Mucosa of rectum (tissue), 2 donors: ENCODE measurements around the gene ENDOD1.

Experiments used
- H3K27ac ChIP-seq, 2 donors: one replicate each; pipeline ENCODE4 v1.7.0; 2013; ENCODE audit warnings: inconsistent platforms in 2 of 2, low read depth in 2 of 2, low read length in 2 of 2
- H3K27me3 ChIP-seq, 2 donors: one replicate each; pipeline ENCODE4 v1.7.0; 2013; ENCODE audit warnings: low read length in 2 of 2; ENCODE audit not compliant: control insufficient read depth in 2 of 2, insufficient read depth in 2 of 2
- H3K36me3 ChIP-seq, 2 donors: one replicate each; pipeline ENCODE4 v1.7.0; 2013; ENCODE audit warnings: low read length in 2 of 2; ENCODE audit not compliant: control insufficient read depth in 2 of 2, insufficient read depth in 2 of 2
- H3K4me1 ChIP-seq, 2 donors: one replicate each; pipeline ENCODE4 v1.7.0; 2013; ENCODE audit warnings: low read length in 2 of 2, mild to moderate bottlenecking in 1 of 2; ENCODE audit not compliant: control insufficient read depth in 2 of 2, insufficient read depth in 2 of 2
- H3K4me3 ChIP-seq, 2 donors: one replicate each; pipeline ENCODE4 v1.7.0; 2013; ENCODE audit warnings: low read length in 2 of 2
- H3K9ac ChIP-seq, 2 donors: one replicate each; pipeline ENCODE4 v1.7.0; 2013; ENCODE audit warnings: low read length in 2 of 2, low read depth in 1 of 2, mild to moderate bottlenecking in 1 of 2
- H3K9me3 ChIP-seq, 2 donors: one replicate each; pipeline ENCODE4 v1.7.0; 2013; ENCODE audit warnings: low read length in 2 of 2; ENCODE audit not compliant: control insufficient read depth in 2 of 2
- donor health status: healthy.
- donor health status: Normal muscosa, but diverticular disease.

ENDOD1 gene

DNA sequence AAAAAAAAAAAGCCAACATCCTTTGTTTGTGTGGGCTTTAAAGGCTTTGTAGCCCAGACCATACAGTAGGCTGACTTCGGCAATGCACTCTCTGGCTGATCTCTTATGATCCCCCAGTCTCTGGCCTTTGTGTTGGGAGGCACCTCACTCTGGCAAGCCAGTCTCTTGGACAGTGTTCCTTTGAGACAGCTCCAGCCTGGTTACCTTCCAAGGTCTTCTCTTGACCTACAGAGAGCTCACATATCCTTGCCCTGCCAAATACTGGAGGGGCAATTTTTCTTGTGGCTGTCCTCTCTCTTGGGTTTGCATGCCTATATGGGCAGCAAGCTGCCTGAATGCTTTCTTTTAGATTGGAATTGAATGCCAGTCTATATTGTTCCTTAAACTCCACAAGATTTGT is 71.6 kb downstream of the ENDOD1 start:
- Histone ChIP-seq H3K27me3 (no peaks in the 10 kb centered on the region), H3K9me3 (no peaks in the 10 kb centered on the region), H3K9ac (no peak overlapping the region), H3K4me3 (no peak overlapping the region), H3K4me1 (peaks cover 0 to 3% of the 10 kb centered on the region in 2 donors), H3K27ac (no peak overlapping the region), H3K36me3 (no peaks in the 10 kb centered on the region)

GRCh38 chr11:95163106-95163505 is 73.5 kb downstream of the ENDOD1 start:
- Histone ChIP-seq H3K27me3 (no peaks in the 10 kb centered on the region), H3K4me3 (no peak overlapping the region), H3K9me3 (no peaks in the 10 kb centered on the region), H3K27ac (no peak overlapping the region), H3K4me1 (no peaks in the 10 kb centered on the region), H3K36me3 (no peaks in the 10 kb centered on the region), H3K9ac (no peak overlapping the region)

DNA sequence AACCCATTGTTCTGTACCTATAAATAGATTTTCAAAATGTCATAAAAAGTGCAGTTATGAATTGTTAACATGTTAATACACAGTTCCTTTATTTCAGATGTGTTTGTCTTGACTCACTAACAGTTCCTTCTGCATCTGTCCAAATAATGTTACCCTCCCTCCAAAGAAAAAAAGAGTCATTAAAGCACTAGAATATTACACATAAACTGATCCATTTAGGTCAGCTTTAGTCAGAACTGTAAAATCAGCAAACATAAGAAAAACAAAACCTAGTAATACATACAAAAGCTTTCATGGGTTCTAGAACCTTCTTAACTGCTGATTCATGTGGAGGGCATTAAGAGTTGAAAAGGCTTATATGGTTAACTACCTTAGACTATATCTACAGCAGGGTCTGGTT is 76.0 kb downstream of the ENDOD1 start:
- Histone ChIP-seq H3K9ac (no peak overlapping the region), H3K4me3 (no peak overlapping the region), H3K27me3 (no peaks in the 10 kb centered on the region), H3K4me1 (no peaks in the 10 kb centered on the region), H3K36me3 (no peaks in the 10 kb centered on the region), H3K27ac (no peak overlapping the region), H3K9me3 (no peaks in the 10 kb centered on the region)

GRCh38 chr11:95166781-95167180 is 77.1 kb downstream of the ENDOD1 start:
- Histone ChIP-seq H3K4me3 (no peak overlapping the region), H3K4me1 (no peaks in the 10 kb centered on the region), H3K27me3 (no peaks in the 10 kb centered on the region)

DNA sequence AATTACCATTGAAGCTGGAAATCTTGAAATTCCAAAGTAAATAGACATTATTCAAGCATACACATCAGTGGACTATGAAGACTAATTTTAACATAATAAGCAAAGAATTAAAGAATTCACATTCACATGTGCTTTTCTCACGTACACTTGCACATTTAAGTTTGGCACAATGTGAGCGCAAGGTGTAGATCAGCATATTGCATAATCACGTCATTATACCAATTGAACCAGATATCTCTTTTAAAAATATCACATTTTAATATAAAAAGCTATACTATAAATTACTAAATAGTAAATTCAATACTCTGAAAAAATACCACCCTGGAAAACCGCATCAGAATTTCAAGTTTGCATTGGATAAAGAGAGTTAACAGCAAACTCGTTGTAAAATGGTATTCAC is 80.6 kb downstream of the ENDOD1 start:
- Histone ChIP-seq H3K9me3 (no peaks in the 10 kb centered on the region), H3K9ac (no peak overlapping the region), H3K27ac (no peak overlapping the region), H3K27me3 (no peaks in the 10 kb centered on the region), H3K4me3 (no peak overlapping the region), H3K36me3 (peaks cover 0 to 2% of the 10 kb centered on the region in 2 donors), H3K4me1 (no peaks in the 10 kb centered on the region)

More at GRCh38 chr11:95166781-95167180, 77.1 kb downstream of the ENDOD1 start:
- no peaks in the 10 kb centered on the region for H3K36me3 ChIP-seq
- no peak overlapping the region for H3K9ac ChIP-seq
- H3K27ac ChIP-seq, result no peak overlapping the region
- H3K9me3 ChIP-seq, result no peaks in the 10 kb centered on the region

DNA sequence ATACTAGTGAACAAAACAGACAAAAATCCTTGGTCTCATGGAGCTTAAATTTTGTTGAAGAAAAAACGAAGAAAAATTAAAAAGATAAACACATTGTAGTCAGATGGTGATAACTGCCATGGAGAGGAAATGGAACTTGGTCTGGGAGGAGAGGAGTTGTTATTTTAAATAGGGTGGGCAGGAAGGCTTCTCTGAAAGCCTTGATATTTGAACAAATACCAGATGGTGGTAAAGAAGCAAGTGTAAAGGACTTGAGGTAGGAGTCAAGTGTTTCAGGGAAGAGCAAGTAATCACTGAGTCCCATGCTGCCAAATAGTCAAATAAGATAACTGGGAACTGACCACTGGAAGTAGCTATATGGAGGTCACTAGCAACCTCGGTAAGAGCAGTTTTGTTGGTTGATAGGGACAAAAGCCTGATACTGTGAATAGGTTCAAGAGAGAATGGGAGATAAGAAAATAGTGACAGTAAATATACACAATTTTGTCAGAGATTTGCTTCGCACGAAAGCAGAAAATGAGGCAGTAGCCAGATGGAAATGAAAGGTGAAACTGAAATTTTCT is 86.3 kb downstream of the ENDOD1 start:
- Histone ChIP-seq H3K27me3 (no peaks in the 10 kb centered on the region), H3K27ac (no peak overlapping the region), H3K9me3 (no peaks in the 10 kb centered on the region), H3K4me1 (no peaks in the 10 kb centered on the region), H3K9ac (no peak overlapping the region), H3K36me3 (peaks cover 5 to 11% of the 10 kb centered on the region in 2 donors), H3K4me3 (no peak overlapping the region)
